HEK293T (cell line): Measurements from ENCODE around the gene LARGE1.

Experiments
- BHLHE40 ChIP-seq: fragments of 450-650 bp; IDR thresholded peaks from 2 replicates; pipeline ENCODE4 v1.6.1; 2016; ENCODE audit warnings: mild to moderate bottlenecking, moderate library complexity, borderline replicate concordance
- ELF4 ChIP-seq: fragments of 450-650 bp; IDR thresholded peaks from 2 replicates; pipeline ENCODE4 v1.6.1; 2017; ENCODE audit warnings: antibody characterized with exemption
- LEF1 ChIP-seq: fragments of 450-650 bp; IDR thresholded peaks from 2 replicates; pipeline ENCODE4 v1.6.1; 2017; ENCODE audit warnings: mild to moderate bottlenecking, borderline replicate concordance
- PKNOX1 ChIP-seq: fragments of 450-650 bp; IDR thresholded peaks from 2 replicates; pipeline ENCODE4 v1.6.1; 2016
- ZNF384 ChIP-seq: fragments of 450-650 bp; IDR thresholded peaks from 2 replicates; pipeline ENCODE4 v1.6.1; 2016

DNA sequence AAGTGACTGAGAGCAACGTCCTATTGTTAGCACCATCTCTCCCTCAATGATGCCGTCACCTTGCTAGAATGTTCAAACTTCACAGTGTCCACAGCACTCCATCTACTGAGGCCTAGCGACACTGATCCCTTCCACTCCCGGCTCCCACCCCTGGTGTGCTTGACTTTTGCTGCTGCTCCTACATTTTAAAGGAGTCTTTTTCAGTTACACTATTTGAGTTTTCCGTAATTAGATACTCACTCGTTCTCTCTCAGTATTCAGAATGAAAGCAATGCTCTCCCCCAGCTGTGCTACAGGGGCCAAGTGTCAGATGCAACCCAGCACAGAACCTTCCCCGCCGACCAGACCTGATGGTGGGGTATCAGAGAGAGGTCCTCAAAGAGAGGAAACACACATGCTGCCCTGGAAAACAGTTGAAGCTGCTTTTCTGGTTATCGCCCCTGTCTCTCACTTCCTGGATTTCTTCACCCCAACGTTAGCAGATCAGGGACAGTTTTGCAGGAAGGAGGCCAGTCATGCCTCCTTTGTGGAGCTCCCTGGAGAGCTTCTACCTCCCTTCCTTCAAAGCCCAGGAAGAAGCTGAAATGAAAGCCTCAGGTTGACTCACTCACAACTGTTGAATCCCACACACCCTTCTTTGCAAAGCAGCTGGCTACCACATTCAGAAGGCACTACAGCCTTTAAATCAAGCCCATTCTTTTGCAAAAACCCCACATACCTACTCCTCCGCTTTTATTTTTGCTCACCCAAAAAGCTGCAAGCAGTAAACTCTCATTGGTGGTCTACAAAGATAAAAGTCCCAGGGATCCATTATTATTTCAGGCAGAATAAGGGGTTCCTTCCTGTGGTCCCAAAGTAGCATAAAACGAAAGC is 23.5 kb downstream of the LARGE1 start:
- no peak for TF ChIP-seq ELF4
- no peak for TF ChIP-seq LEF1
- no peak for TF ChIP-seq PKNOX1
- TF ChIP-seq ZNF384, result no peak
- TF ChIP-seq BHLHE40, result no peak
